Measurements from ENCODE around the gene ANP32A. TPM values are rescaled to one million over a fixed set of nuclear protein-coding genes. Genes with fewer than 3 reads are reported as not detected.

ANP32A gene
- total RNA-seq, 4 donors from 2014 or later, result 27.1 to 55.8 (median 50.6) TPM

DNA sequence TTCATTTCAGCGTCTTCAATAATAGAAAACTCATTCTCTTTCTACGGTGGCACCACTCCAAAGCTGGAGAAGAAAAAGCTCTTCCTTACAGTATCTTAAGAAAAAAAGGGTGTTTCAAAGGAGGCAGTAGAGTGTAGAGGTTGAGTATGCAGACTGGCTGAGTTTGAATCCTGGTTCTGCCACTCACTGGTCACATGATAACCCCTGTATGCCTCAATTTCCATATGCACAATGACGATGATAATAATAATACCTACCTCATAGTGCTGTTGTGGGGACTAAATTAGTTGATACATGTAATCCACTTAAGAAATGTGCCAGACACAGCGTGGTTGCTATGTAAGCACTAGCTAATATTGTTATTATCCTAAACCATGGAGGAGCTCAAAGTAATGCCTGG is 4.5 kb downstream of the ANP32A start:
- no peak for DNase-seq
- no peaks in the 10 kb centered on the region for H3K27me3 ChIP-seq
- TF ChIP-seq POLR2A (IDR thresholded peaks at IDR 0.05), result no peak
- TF ChIP-seq, protein P1, sequence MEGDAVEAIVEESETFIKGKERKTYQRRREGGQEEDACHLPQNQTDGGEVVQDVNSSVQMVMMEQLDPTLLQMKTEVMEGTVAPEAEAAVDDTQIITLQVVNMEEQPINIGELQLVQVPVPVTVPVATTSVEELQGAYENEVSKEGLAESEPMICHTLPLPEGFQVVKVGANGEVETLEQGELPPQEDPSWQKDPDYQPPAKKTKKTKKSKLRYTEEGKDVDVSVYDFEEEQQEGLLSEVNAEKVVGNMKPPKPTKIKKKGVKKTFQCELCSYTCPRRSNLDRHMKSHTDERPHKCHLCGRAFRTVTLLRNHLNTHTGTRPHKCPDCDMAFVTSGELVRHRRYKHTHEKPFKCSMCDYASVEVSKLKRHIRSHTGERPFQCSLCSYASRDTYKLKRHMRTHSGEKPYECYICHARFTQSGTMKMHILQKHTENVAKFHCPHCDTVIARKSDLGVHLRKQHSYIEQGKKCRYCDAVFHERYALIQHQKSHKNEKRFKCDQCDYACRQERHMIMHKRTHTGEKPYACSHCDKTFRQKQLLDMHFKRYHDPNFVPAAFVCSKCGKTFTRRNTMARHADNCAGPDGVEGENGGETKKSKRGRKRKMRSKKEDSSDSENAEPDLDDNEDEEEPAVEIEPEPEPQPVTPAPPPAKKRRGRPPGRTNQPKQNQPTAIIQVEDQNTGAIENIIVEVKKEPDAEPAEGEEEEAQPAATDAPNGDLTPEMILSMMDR (IDR thresholded peaks at IDR 0.05 in 4 of 5, conservative IDR thresholded peaks at IDR 0.05 in 1 of 5), result no peak
- no peaks in the 10 kb centered on the region for H3K9me3 ChIP-seq
- no peak for ATAC-seq
- in situ Hi-C loops (cut with MboI; ENCODE audit: low sequenced_read_pairs in 4 of 4), result no loop called here
- H3K4me3 ChIP-seq, result peak overlapping the region in 2 of 4 donors; percentile 86 to 88
- intact Hi-C loops (cut with DNase I; ENCODE audit: low total_unique reads), result loop anchor here (5.0 to 10.0 kb wide), 2 partner anchors 541 to 636 kb away; partner anchors contain the start of genes FEM1B and RPLP1
- H3K36me3 ChIP-seq, result no peaks in the 10 kb centered on the region
- H3K4me1 ChIP-seq, result peaks cover 51% of the 10 kb centered on the region in 2 donors
- peak overlapping the region; percentile 93 to 99 (median 99) for H3K27ac ChIP-seq

DNA sequence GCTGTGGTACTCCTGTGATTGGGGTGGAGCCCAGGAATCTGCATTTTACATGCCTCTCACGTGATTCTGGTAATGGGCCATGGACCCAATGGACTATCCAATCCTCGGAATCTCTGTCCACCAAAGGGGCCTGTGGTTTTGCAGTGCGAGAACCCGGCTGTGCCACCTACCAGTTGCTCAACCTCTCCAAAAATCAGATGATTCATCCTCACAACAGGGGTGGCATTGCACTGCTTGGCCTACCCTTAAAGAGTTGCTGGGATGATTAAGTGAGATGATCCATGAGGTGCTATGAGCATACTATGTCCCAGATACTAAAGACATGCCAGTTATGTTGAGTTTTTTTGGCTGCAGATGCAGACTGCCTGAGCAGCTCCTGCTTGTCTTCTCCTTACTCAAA is 5.1 kb downstream of the ANP32A start:
- intact Hi-C loops (cut with DNase I; ENCODE audit: low total_unique reads), result loop anchor here (5.0 to 10.0 kb wide), 2 partner anchors 541 to 637 kb away; partner anchors contain the start of genes FEM1B and RPLP1
- in situ Hi-C loops (cut with MboI; ENCODE audit: low sequenced_read_pairs in 4 of 4), result no loop called here
- peak overlapping the region; percentile 93 to 99 (median 99) for H3K27ac ChIP-seq
- H3K27me3 ChIP-seq, result no peaks in the 10 kb centered on the region
- TF ChIP-seq, protein P1 (IDR thresholded peaks at IDR 0.05 in 4 of 5, conservative IDR thresholded peaks at IDR 0.05 in 1 of 5), result no peak
- no peak for TF ChIP-seq POLR2A (IDR thresholded peaks at IDR 0.05)
- DNase-seq (peak in 1 of 2 donors; percentile 33), ATAC-seq (peak in 1 of 2 donors; percentile 10)
- H3K9me3 ChIP-seq, result no peaks in the 10 kb centered on the region
- H3K36me3 ChIP-seq, result no peaks in the 10 kb centered on the region
- H3K4me1 ChIP-seq, result peaks cover 51 to 54% of the 10 kb centered on the region in 2 donors
- no peak overlapping the region for H3K4me3 ChIP-seq

DNA sequence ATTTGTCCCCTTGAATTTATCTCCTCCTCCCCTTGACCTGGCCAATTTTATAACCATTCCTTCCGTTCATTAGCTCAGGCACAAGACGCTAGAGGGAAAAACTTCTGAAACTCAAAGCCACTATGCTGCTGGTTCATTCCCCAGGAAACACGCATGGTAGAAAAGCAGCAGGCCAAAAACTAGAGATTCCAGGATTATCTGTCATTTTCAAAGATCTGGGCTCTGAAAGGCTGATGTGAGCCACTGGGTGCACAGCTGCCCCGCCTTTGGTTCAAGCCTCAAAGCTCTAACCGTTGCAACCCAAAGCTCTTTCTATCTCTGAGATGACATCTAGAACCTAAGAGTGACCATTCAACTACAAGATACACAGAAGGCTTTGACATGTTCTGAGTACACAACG is 6.1 kb downstream of the ANP32A start:
- peak overlapping the region in 2 of 4 donors; percentile 93 to 99 for H3K27ac ChIP-seq

DNA sequence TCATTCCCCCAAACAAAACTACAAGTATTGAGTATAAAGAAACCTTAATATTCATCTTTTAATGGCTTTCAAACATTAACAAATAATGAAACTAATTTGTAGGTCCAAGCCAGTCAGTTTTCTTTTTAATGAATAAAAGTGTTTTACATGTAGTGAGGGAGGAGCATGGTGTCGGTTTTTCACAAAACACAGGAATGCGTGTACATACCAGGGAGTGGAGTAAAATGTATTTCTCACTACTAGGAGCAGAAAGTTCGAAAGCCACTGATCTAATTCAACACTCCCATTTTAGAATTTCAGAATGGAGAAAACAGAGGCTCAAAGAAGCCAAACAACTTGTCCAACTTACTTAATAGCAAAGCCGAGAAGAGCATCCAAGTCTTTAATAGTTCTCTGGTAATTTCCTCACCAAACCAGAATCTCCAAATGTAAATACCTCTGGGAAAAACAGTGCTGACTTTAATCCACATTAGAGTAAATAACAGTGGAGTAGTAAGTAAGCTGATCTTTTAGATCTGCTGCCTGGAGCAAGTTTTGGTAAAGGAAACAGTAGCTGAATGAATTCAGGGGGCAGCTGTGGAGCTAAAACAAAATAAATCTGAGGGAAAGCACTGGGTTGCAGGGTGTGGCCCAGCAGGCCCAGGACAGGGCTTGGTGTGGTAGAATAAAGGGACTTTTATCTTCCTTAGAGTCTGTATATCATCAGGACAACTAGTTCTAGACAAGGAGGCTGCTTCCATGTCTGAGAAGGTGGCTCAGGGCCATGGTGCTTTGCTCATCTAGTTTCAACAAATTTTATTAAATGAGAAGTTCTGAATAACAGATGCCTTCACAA is 7.9 kb downstream of the ANP32A start:
- Histone ChIP-seq H3K36me3 (no peaks in the 10 kb centered on the region), H3K4me3 (no peak overlapping the region), H3K9me3 (no peaks in the 10 kb centered on the region), H3K27ac (peak overlapping the region; percentile 11 to 37 (median 26)), H3K27me3 (no peaks in the 10 kb centered on the region), H3K4me1 (peaks cover 66 to 79% of the 10 kb centered on the region in 2 donors)
- intact Hi-C loops (cut with DNase I; ENCODE audit: low total_unique reads) (loop anchor here (10.0 kb wide), 1 partner anchor 538 kb away; the partner anchor contains the start of gene FEM1B), in situ Hi-C loops (cut with MboI; ENCODE audit: low sequenced_read_pairs in 4 of 4) (no loop called here)
- DNase-seq (no peak), ATAC-seq (no peak)
- TF ChIP-seq POLR2A (IDR thresholded peaks at IDR 0.05), result no peak
- TF ChIP-seq, protein P1 (IDR thresholded peaks at IDR 0.05 in 4 of 5, conservative IDR thresholded peaks at IDR 0.05 in 1 of 5), result no peak

More for the DNA sequence above, 6.1 kb downstream of the ANP32A start:
- H3K36me3 ChIP-seq, result no peaks in the 10 kb centered on the region
- in situ Hi-C loops (cut with MboI; ENCODE audit: low sequenced_read_pairs in 4 of 4), result no loop called here
- H3K9me3 ChIP-seq, result no peaks in the 10 kb centered on the region
- H3K4me3 ChIP-seq, result no peak overlapping the region
- ATAC-seq, result no peak
- H3K27me3 ChIP-seq, result no peaks in the 10 kb centered on the region
- TF ChIP-seq POLR2A (IDR thresholded peaks at IDR 0.05), result no peak
- TF ChIP-seq, protein P1 (IDR thresholded peaks at IDR 0.05 in 4 of 5, conservative IDR thresholded peaks at IDR 0.05 in 1 of 5), result no peak
- intact Hi-C loops (cut with DNase I; ENCODE audit: low total_unique reads), result loop anchor here (10.0 kb wide), 1 partner anchor 540 kb away; the partner anchor contains the start of gene FEM1B
- peaks cover 54 to 61% of the 10 kb centered on the region in 2 donors for H3K4me1 ChIP-seq
- no peak for DNase-seq
